Fibroblast of the aortic adventitia (primary cell): ENCODE results near the gene TIMP2. TPM values are rescaled to one million over a fixed set of nuclear protein-coding genes. Genes with fewer than 3 reads are reported as not detected.
A peak's percentile ranks its signal among the peaks of the same experiment; 100 is the strongest.

ENCODE experiments used
- DNase-seq: peaks from one replicate; pipeline ENCODE4 v3.0.0-alpha.2; 2010; ENCODE audit warnings: low read depth
- H3K4me3 ChIP-seq: 2 replicates; pipeline ENCODE4 v1.5.1; 2011; ENCODE audit warnings: low read depth, mild to moderate bottlenecking, control low read depth, low read length, moderate library complexity
- CTCF ChIP-seq: IDR thresholded peaks from 2 replicates; pipeline ENCODE4 v1.5.1; 2011; ENCODE audit warnings: mild to moderate bottlenecking, low read length, control low read depth, inconsistent platforms; ENCODE audit not compliant: insufficient read depth
- total RNA-seq: library from RNA; depleted of rRNA; stranded (reverse); fragments of >200 nt; gene quantifications from 2 replicates; pipeline ENCODE4 v1.2.3, GENCODE V29; 2012; ENCODE audit warnings: low replicate concordance

TIMP2 gene
- total RNA-seq, 1 donor: 180 TPM

DNA sequence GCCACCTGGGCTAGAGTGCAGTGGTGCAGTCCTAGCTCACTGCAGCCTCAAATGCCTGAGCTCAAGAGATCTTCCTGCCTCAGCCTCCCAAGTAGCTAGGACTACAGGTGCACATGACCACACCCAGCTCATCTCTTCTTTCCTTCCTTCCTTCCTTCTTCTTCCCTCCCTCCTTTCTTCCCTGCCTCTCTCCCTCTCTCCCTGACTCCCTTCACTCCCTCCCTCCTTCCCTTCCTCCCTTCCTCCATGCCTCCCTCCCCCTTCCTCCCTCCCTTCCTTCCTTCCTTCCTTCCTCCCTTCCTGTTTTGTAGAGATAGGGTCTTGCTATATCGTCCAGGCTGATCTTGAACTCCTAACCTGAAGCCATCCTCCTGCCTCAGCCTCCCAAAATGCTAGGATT is 61.1 kb downstream of the TIMP2 start:
- DNase-seq: no peak
- no peak for TF ChIP-seq CTCF
- no peak overlapping the region for H3K4me3 ChIP-seq

GRCh38 chr17:78862073-78863023 is 62.8 kb downstream of the TIMP2 start:
- DNase-seq: peak; percentile 97
- peak overlapping the region; percentile 40 for H3K4me3 ChIP-seq
- no peak for TF ChIP-seq CTCF

GRCh38 chr17:78861229-78861628 is 64.0 kb downstream of the TIMP2 start:
- H3K4me3 ChIP-seq: no peak overlapping the region
- no peak for DNase-seq
- no peak for TF ChIP-seq CTCF

GRCh38 chr17:78859051-78859450 is 66.1 kb downstream of the TIMP2 start:
- H3K4me3 ChIP-seq: no peak overlapping the region
- no peak for TF ChIP-seq CTCF
- no peak for DNase-seq

GRCh38 chr17:78857266-78857665 is 67.9 kb downstream of the TIMP2 start:
- no peak overlapping the region for H3K4me3 ChIP-seq
- no peak for DNase-seq

DNA sequence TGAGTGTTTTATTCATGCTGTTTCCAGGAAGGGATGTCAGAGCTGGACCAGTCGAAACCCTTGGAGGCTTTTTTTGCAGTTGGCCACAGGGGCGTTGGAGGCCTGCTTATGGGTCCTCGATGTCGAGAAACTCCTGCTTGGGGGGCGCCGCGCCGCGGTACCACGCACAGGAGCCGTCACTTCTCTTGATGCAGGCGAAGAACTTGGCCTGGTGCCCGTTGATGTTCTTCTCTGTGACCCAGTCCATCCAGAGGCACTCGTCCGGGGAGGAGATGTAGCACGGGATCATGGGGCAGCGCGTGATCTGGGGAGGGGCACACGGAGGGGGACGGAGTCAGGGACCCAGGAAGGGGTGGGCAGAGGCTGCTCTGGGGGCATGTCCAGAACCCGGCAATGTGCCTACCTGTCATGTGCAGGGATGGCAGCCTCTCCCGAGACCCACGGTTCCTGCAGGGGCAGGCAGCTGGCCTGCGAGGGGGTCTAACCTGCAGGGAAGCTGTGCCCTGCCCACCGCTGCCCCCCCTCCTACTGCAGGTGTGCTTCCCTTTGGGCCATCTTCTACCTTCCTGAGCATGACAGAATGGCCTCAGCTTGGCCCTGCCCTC is 69.5 kb downstream of the TIMP2 start:
- no peak for TF ChIP-seq CTCF
- no peak for DNase-seq
- no peak overlapping the region for H3K4me3 ChIP-seq

More at GRCh38 chr17:78857266-78857665, 67.9 kb downstream of the TIMP2 start:
- TF ChIP-seq CTCF: no peak
